HG02610 (cell line): Measurements from ENCODE around the gene DYRK3.
"Not testable (repeated sequence)": the region's sequence is repeated elsewhere in the genome, so short reads cannot be mapped to it uniquely, and the experiment has no call there.

Source experiments
- ATAC-seq: cut with Tn5 transposase; IDR thresholded peaks from one replicate; pipeline ENCODE4 v1.9.1; 2021; ENCODE audit warnings: mild to moderate bottlenecking, moderate library complexity; ENCODE audit not compliant: unreplicated experiment

Gene DYRK3

GRCh38 chr1:206628916-206629315 is 6.4 kb upstream of the DYRK3 start:
- no peak for ATAC-seq

- ATAC-seq = no peak
Measured at GRCh38 chr1:206631085-206631509, 4.2 kb upstream of the DYRK3 start.

- ATAC-seq = no peak
Measured at GRCh38 chr1:206633708-206634121, 1.6 kb upstream of the DYRK3 start.

GRCh38 chr1:206634365-206635079 is 814 bp upstream of the DYRK3 start:
- ATAC-seq = no peak

- ATAC-seq = no peak
Measured at GRCh38 chr1:206635978-206636345, 626 bp downstream of the DYRK3 start.

- no peak for ATAC-seq
Measured at GRCh38 chr1:206636671-206637070, 1.3 kb downstream of the DYRK3 start.

- ATAC-seq = no peak
Measured at GRCh38 chr1:206637605-206638004, 2.3 kb downstream of the DYRK3 start.

GRCh38 chr1:206642074-206642473 is 6.7 kb downstream of the DYRK3 start:
- not testable (repeated sequence) for ATAC-seq

GRCh38 chr1:206643118-206643698 is 7.9 kb downstream of the DYRK3 start:
- ATAC-seq = peak; percentile 39

- ATAC-seq = no peak
Measured at GRCh38 chr1:206646504-206646903, 11.2 kb downstream of the DYRK3 start.

- no peak for ATAC-seq
Measured at GRCh38 chr1:206647224-206647623, 11.9 kb downstream of the DYRK3 start.

GRCh38 chr1:206649261-206649921 is 14.1 kb downstream of the DYRK3 start:
- no peak for ATAC-seq

- no peak for ATAC-seq
Measured at GRCh38 chr1:206651014-206651413, 15.7 kb downstream of the DYRK3 start.

GRCh38 chr1:206651958-206652890 is 16.9 kb downstream of the DYRK3 start:
- no peak for ATAC-seq

- no peak for ATAC-seq
Measured at GRCh38 chr1:206653715-206654459, 18.6 kb downstream of the DYRK3 start.

GRCh38 chr1:206654828-206655227 is 19.5 kb downstream of the DYRK3 start:
- ATAC-seq = no peak

GRCh38 chr1:206655471-206655882 is 20.1 kb downstream of the DYRK3 start:
- no peak for ATAC-seq

GRCh38 chr1:206656936-206657335 is 21.6 kb downstream of the DYRK3 start:
- ATAC-seq = no peak

GRCh38 chr1:206657751-206658150 is 22.4 kb downstream of the DYRK3 start:
- no peak for ATAC-seq

GRCh38 chr1:206658264-206658980 is 23.1 kb downstream of the DYRK3 start:
- peak; percentile 58 for ATAC-seq
